Measurements from ENCODE around the gene NCKAP5L. TPM values are rescaled to one million over a fixed set of nuclear protein-coding genes. Genes with fewer than 3 reads are reported as not detected.
"Not testable (repeated sequence)": the region's sequence is repeated elsewhere in the genome, so short reads cannot be mapped to it uniquely, and the experiment has no call there.

Gene NCKAP5L
- total and polyA plus RNA-seq, 3 donors from 2014 or later: 22.0 to 79.7 (median 63.5) TPM

DNA sequence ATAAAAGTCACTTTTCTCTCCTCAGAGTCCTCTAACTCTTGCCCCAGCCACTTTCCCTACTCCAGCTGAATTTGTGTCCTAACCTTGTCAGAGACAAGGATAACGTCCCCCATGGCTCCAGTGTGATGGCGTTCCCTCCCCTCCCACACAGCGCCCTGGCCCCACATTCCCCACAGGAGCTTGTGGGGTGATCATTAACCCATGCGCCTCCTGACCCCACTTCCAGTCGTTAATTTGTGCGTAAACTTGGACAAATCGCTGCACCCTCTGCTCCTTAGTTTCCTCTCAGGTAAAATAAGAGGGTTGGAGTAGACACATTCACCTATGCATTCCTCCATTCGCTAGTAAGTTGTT, 37.5 kb upstream of the NCKAP5L start:
- no peak for DNase-seq
- no peaks in the 10 kb centered on the region for H3K27me3 ChIP-seq
- WGBS, 2 donors: 78 to 90% methylated on average over 8 of the region's 8 CpGs
- no peak overlapping the region for H3K27ac ChIP-seq
- TF ChIP-seq POLR2A (IDR thresholded peaks at IDR 0.05): no peak
- TF ChIP-seq, protein P1, sequence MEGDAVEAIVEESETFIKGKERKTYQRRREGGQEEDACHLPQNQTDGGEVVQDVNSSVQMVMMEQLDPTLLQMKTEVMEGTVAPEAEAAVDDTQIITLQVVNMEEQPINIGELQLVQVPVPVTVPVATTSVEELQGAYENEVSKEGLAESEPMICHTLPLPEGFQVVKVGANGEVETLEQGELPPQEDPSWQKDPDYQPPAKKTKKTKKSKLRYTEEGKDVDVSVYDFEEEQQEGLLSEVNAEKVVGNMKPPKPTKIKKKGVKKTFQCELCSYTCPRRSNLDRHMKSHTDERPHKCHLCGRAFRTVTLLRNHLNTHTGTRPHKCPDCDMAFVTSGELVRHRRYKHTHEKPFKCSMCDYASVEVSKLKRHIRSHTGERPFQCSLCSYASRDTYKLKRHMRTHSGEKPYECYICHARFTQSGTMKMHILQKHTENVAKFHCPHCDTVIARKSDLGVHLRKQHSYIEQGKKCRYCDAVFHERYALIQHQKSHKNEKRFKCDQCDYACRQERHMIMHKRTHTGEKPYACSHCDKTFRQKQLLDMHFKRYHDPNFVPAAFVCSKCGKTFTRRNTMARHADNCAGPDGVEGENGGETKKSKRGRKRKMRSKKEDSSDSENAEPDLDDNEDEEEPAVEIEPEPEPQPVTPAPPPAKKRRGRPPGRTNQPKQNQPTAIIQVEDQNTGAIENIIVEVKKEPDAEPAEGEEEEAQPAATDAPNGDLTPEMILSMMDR (IDR thresholded peaks at IDR 0.05): no peak
- no peak overlapping the region for H3K4me3 ChIP-seq
- intact Hi-C loops (cut with DNase I; ENCODE audit: low total_unique reads): loop anchor here (10.0 kb wide), 2 partner anchors 89 to 199 kb away; partner anchors contain the start of gene AQP2
- H3K4me1 ChIP-seq: peaks cover 38% of the 10 kb centered on the region
- no peaks in the 10 kb centered on the region for H3K36me3 ChIP-seq (ENCODE audit: low read depth, missing control alignments)
- no peaks in the 10 kb centered on the region for H3K9me3 ChIP-seq

DNA sequence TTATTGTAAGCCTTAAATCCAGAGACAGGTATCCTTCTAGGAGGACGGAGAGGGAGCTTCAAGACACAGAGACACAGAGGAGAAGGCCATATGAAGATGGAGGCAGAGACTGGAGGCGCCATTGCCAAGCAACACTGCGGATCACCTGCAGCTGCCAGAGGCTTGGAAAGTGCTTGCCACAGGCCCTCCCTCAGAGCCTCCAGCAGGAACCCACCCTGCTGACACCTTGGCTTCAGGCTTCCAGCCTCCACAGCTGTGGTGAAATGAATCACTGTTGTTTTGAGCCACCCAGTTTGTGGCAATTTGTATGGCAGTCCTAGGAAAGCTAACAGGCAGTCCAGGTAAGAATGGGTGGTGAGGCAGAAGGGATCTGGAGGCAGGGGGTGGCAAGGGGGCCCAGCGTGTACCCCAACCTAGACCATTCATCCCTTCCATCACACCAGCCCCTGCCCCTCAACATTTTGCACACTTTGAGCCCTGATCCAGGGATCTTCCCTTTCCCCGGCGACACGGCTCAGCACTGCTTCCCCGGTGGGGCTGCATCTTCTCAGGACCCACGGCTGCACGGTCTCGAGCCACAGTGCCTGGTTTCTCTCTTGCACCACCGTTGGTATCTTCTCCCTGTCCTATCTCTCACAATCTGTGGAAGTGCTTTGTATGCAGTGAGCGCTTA, 37.0 kb upstream of the NCKAP5L start:
- DNase-seq: no peak
- Histone ChIP-seq H3K4me1 (peaks cover 38% of the 10 kb centered on the region), H3K9me3 (no peaks in the 10 kb centered on the region), H3K36me3 (ENCODE audit: low read depth, missing control alignments) (no peaks in the 10 kb centered on the region), H3K27ac (no peak overlapping the region), H3K4me3 (no peak overlapping the region), H3K27me3 (no peaks in the 10 kb centered on the region)
- no peak for TF ChIP-seq POLR2A (IDR thresholded peaks at IDR 0.05)
- TF ChIP-seq, protein P1 (IDR thresholded peaks at IDR 0.05): no peak
- intact Hi-C loops (cut with DNase I; ENCODE audit: low total_unique reads): loop anchor here (10.0 kb wide), 2 partner anchors 90 to 200 kb away; partner anchors contain the start of gene AQP2
- 91 to 98% methylated on average over 9 to 13 of the region's 13 CpGs for WGBS, 2 donors

DNA sequence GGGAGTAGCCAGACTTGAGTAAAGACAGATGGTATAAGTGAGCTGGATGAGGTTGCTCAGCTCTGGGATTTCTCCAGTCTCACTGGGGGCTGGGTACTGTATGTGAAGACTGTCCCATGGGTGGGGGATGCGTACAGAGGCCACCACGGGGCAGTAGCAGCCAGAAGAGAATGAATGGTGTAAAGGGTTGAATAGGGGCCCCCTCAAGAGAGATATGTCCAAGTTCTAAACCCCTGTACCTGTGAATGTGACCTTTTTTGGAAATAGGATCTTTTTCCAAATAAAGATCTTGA, 36.5 kb upstream of the NCKAP5L start:
- intact Hi-C loops (cut with DNase I; ENCODE audit: low total_unique reads): loop anchor here (10.0 kb wide), 2 partner anchors 90 to 200 kb away; partner anchors contain the start of gene AQP2
- peaks cover 34% of the 10 kb centered on the region for H3K4me1 ChIP-seq
- no peaks in the 10 kb centered on the region for H3K9me3 ChIP-seq
- no peak for DNase-seq
- no peaks in the 10 kb centered on the region for H3K36me3 ChIP-seq (ENCODE audit: low read depth, missing control alignments)
- 78 to 94% methylated on average over 2 of the region's 2 CpGs for WGBS, 2 donors
- TF ChIP-seq POLR2A (IDR thresholded peaks at IDR 0.05): no peak
- TF ChIP-seq, protein P1 (IDR thresholded peaks at IDR 0.05): no peak
- H3K4me3 ChIP-seq: no peak overlapping the region
- H3K27me3 ChIP-seq: no peaks in the 10 kb centered on the region
- no peak overlapping the region for H3K27ac ChIP-seq

DNA sequence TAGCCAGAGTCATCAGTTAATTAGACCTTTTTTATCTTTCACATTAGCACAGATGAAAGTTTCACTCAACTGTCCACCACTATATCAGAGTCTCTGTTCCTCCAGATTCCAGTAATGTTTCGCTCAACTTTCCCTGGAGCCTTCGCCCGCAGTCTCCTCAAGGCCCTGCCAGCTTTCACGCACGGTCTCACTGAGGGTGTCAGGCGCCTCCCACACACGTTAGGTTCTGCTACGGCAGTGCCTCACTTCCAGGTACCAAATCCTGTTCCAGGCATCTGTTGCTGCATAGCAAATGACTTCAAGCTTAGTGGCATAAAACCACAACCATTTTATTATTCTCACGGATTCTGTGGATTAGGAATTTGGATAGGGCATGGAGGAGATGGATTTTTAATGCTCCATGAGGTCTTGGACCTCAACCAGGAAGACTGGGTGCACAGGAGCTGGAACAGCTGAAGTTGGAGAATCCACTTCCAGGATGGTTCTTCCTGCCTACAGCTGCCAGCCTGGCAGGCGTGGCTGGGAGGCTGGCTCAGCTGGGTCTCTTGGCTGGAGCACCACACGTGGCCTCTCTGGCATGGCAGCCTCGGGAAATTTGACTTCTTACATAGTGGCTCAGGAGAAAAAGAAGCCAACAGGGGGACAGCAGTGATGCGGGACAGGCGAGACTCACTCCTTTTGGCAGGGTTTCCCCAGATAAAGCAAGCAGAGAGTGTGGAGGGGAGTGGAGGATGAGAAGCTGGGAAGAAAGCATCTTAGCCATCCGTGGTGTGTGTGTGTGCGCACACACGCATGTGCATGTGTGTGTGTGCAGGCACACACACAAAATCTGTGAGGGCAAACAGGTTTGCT, 36.0 kb upstream of the NCKAP5L start:
- 69 to 70% methylated on average over 17 of the region's 17 CpGs for WGBS, 2 donors

DNA sequence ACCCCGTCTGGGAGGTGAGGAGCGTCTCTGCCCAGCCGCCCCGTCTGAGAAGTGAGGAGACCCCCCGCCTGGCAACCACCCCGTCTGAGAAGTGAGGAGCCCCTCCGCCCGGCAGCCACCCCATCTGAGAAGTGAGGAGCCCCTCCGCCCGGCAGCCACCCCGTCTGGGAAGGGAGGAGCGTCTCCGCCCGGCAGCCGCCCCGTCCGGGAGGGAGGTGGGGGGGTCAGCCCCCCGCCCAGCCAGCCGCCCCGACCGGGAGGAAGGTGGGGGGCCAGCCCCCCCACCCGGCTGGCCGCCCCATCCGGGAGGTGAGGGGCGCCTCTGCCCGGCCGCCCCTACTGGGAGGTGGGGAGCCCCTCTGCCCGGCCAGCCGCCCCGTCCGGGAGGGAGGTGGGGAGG, 32.7 kb upstream of the NCKAP5L start:
- intact Hi-C loops (cut with DNase I; ENCODE audit: low total_unique reads): loop anchor here (10.0 kb wide), 2 partner anchors 94 to 204 kb away; partner anchors contain the start of gene AQP2
- H3K27me3 ChIP-seq; H3K9me3 ChIP-seq; H3K36me3 ChIP-seq (ENCODE audit: low read depth, missing control alignments); H3K27ac ChIP-seq; DNase-seq; H3K4me1 ChIP-seq: not testable (repeated sequence)
- 100% methylated on average over 1 of the region's 31 CpGs; no CpG with 5 or more reads in 1 of the 2 donors for WGBS, 2 donors
- H3K4me3 ChIP-seq: peak overlapping the region in 1 of 2 donors; percentile 23

More for the DNA sequence above, 36.0 kb upstream of the NCKAP5L start:
- intact Hi-C loops (cut with DNase I; ENCODE audit: low total_unique reads): loop anchor here (10.0 kb wide), 2 partner anchors 91 to 201 kb away; partner anchors contain the start of gene AQP2
- Histone ChIP-seq H3K27me3 (no peaks in the 10 kb centered on the region), H3K27ac (no peak overlapping the region), H3K36me3 (ENCODE audit: low read depth, missing control alignments) (no peaks in the 10 kb centered on the region), H3K9me3 (no peaks in the 10 kb centered on the region), H3K4me1 (peaks cover 28% of the 10 kb centered on the region), H3K4me3 (no peak overlapping the region)
- DNase-seq: no peak
- TF ChIP-seq POLR2A (IDR thresholded peaks at IDR 0.05): no peak
- TF ChIP-seq, protein P1 (IDR thresholded peaks at IDR 0.05): no peak

DNA sequence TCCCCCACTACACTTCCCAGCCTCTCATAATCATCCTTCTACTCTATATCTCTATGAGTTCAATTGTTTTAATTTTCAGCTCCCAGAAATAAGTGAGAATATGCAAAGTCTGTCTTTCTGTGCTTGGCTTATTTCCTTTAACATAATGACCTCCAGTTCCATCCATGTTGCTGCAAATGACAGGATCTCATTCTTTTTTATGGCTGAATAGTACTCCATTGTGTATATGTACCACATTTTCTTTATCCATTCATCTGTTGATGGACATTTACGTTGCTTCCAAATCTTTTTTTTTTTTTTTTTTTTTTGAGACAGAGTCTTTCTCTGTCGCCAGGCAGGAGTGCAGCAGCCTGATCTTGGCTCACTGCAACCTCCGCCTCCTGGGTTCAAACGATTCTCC, 27.7 kb upstream of the NCKAP5L start:
- H3K4me1 ChIP-seq; H3K27me3 ChIP-seq; DNase-seq; intact Hi-C loops (cut with DNase I; ENCODE audit: low total_unique reads); H3K9me3 ChIP-seq; H3K36me3 ChIP-seq (ENCODE audit: low read depth, missing control alignments); H3K27ac ChIP-seq; H3K4me3 ChIP-seq: not testable (repeated sequence)
- WGBS, 2 donors: 88 to 92% methylated on average over 4 of the region's 4 CpGs

Data from testis (tissue), 3 donors.